Ishikawa (cell line): ENCODE data around the gene SYT8.

Experiments used
- CEBPB ChIP-seq: IDR thresholded peaks from 2 replicates; pipeline ENCODE4 v1.6.1; 2012
- CREB1 ChIP-seq: IDR thresholded peaks from 2 replicates; pipeline ENCODE4 v1.6.1; 2012; ENCODE audit warnings: low read depth
- EGR1 ChIP-seq: IDR thresholded peaks from 2 replicates; pipeline ENCODE4 v1.6.1; 2012
- EP300 ChIP-seq: IDR thresholded peaks from 2 replicates; pipeline ENCODE4 v1.6.1; 2012; ENCODE audit warnings: borderline replicate concordance
- FOXM1 ChIP-seq: IDR thresholded peaks from 2 replicates; pipeline ENCODE4 v1.6.1; 2012; ENCODE audit warnings: low read depth, borderline replicate concordance
- MAX ChIP-seq: IDR thresholded peaks from 2 replicates; pipeline ENCODE4 v1.6.1; 2012
- NFIC ChIP-seq: IDR thresholded peaks from 2 replicates; pipeline ENCODE4 v1.6.1; 2012
- RAD21 ChIP-seq: IDR thresholded peaks from 2 replicates; pipeline ENCODE4 v1.6.1; 2012; ENCODE audit warnings: low read depth
- REST ChIP-seq: IDR thresholded peaks from 2 replicates; pipeline ENCODE4 v1.6.1; 2012; ENCODE audit warnings: low read depth, mild to moderate bottlenecking
- TAF1 ChIP-seq: IDR thresholded peaks from 2 replicates; pipeline ENCODE4 v1.6.1; 2012; ENCODE audit warnings: low read depth, mild to moderate bottlenecking
- TCF12 ChIP-seq: IDR thresholded peaks from 2 replicates; pipeline ENCODE4 v1.6.1; 2012; ENCODE audit warnings: low read depth
- TEAD4 ChIP-seq: IDR thresholded peaks from 2 replicates; pipeline ENCODE4 v1.6.1; 2012
- USF1 ChIP-seq: IDR thresholded peaks from 2 replicates; pipeline ENCODE4 v1.6.1; 2012
- YY1 ChIP-seq: IDR thresholded peaks from 2 replicates; pipeline ENCODE4 v1.6.1; 2012; ENCODE audit warnings: low read depth
- ZBTB7A ChIP-seq: IDR thresholded peaks from 2 replicates; pipeline ENCODE4 v1.6.1; 2012; ENCODE audit warnings: low read depth

The SYT8 gene

GRCh38 chr11:1805525-1805924 lies 29.3 kb upstream of the SYT8 start:
- TF ChIP-seq FOXM1 (no peak), CREB1 (no peak), EGR1 (no peak), TEAD4 (no peak), USF1 (no peak), CEBPB (no peak), TCF12 (no peak), RAD21 (no peak), ZBTB7A (no peak), MAX (no peak), NFIC (no peak), YY1 (no peak), TAF1 (no peak), EP300 (no peak)

GRCh38 chr11:1807264-1807995 lies 27.4 kb upstream of the SYT8 start:
- TF ChIP-seq EGR1, result no peak
- no peak for TF ChIP-seq EP300
- TF ChIP-seq ZBTB7A, result no peak
- TF ChIP-seq MAX, result no peak
- TF ChIP-seq NFIC, result no peak
- no peak for TF ChIP-seq TCF12
- TF ChIP-seq CREB1, result no peak
- no peak for TF ChIP-seq YY1
- no peak for TF ChIP-seq USF1
- no peak for TF ChIP-seq RAD21
- TF ChIP-seq FOXM1, result no peak
- TF ChIP-seq REST, result no peak

- no peak for TF ChIP-seq ZBTB7A
- no peak for TF ChIP-seq EP300
- no peak for TF ChIP-seq NFIC
- TF ChIP-seq REST, result no peak
- TF ChIP-seq EGR1, result no peak
- TF ChIP-seq USF1, result no peak
- TF ChIP-seq TCF12, result no peak
- TF ChIP-seq YY1, result no peak
- TF ChIP-seq FOXM1, result no peak
- TF ChIP-seq TAF1, result no peak
- no peak for TF ChIP-seq CEBPB
These were observed 24.0 kb upstream of the SYT8 start for GRCh38 chr11:1810761-1811160.

- TF ChIP-seq REST (no peak), MAX (no peak), TCF12 (no peak), ZBTB7A (no peak), CREB1 (no peak), FOXM1 (no peak), RAD21 (no peak), EP300 (no peak), USF1 (no peak)
These were observed 22.5 kb upstream of the SYT8 start for GRCh38 chr11:1812274-1812673.
